Smooth muscle cell of the brain vasculature (primary cell): ENCODE measurements around the gene ZFAND2B.

Experiments used
- DNase-seq: peaks from one replicate; pipeline ENCODE4 v3.0.0-alpha.2; 2012; ENCODE audit warnings: low read depth, low spot score

ZFAND2B gene

DNA sequence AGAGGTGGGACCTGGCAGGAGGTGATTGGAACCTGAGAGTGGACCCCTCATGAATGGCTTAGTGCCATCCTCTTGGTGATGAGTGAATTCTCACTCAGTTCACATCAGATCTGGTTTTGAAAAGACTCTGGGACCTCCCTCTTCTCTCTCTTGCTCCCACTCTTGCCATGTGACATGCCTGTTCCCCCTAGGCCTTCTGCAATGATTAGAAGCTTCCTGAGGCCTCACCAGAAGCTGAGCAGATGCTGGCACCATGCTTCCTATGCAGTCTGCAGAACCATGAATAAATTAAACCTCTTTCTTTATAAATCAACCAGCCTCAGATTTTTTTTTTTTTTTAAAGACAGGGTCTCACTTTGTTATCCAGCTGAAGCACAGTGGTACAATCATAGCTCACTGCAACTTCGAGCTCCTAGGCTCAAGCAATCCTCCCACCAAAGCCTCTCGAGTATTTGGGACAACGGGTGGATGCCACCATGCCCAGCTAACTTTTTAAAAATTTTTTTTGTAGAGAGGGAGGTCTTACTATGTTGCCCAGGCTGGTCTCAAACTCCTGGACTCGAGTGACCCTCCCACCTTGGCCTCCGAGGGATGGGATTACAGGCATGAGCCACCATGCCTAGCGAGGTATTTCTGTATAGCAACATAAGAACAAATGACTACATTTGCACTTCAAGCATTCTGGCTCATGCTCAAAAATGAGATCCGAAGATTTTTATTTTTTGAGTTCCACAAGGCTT is 2.0 kb upstream of the ZFAND2B start:
- DNase-seq, result no peak

DNA sequence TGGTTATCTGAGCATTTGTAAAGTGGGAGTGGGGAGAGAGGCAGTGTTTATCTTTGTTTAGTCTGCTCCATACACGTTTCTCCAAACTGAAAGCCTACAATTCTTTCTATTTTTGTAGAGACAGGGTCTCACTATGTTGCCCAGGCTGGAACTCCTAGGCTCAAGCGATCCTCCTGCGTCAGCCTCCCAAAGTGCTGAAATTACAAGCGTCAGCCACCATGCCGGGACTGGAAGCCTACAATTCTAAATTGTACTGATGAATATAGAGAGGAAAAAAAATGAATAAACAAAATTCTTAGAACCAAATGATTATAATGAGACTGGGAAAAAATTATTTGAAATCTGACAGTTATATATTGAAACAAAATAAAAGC is 1.4 kb upstream of the ZFAND2B start:
- DNase-seq, result no peak

DNA sequence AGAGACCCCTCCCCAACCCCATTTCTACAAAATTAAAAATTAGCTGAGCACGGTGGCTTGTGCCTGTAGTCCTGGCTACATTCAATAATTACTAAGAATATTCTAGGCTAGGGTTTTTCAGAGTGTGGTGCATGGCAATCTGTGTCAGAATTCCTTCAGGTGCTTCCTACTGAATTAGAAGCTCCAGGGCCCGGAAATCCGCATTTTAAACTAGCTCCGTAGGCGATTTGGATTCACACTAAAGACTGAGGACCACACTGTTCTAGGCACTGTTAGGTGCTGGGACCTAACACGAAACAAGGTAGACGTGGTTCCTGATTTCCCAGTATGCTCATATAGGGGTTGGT is 628 bp upstream of the ZFAND2B start:
- DNase-seq, result no peak

DNA sequence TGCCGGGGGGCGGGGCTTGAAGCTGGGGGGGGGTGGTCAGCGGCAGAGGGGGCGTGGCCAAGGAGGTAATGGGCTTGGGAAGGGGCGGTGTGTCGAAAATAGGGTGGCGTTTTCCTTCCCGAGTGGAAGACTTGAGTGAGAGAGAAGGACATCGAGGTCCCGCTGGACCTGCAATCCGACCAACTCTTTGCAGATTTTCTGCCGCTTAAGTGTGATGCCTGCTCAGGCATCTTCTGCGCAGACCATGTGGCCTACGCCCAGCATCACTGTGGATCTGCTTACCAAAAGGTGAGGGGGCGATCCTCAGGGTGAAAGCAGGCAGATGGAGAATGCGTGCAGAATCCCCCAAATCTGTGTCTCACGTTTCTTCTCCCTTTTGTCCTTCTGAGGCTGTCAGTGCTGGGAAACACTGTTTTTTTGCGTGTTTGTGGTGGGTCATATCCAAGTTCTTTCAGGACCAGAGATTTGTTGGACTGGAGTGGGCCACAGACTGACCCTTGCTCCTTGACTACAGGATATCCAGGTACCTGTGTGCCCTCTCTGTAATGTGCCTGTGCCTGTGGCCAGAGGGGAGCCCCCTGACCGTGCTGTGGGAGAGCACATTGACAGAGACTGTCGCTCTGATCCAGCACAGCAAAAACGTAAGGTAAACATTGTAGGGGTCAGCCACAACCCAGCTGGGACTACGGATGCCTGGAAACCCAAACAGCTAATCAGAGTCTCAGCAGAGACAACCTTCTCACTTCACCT is 727 bp downstream of the ZFAND2B start:
- DNase-seq, result no peak

DNA sequence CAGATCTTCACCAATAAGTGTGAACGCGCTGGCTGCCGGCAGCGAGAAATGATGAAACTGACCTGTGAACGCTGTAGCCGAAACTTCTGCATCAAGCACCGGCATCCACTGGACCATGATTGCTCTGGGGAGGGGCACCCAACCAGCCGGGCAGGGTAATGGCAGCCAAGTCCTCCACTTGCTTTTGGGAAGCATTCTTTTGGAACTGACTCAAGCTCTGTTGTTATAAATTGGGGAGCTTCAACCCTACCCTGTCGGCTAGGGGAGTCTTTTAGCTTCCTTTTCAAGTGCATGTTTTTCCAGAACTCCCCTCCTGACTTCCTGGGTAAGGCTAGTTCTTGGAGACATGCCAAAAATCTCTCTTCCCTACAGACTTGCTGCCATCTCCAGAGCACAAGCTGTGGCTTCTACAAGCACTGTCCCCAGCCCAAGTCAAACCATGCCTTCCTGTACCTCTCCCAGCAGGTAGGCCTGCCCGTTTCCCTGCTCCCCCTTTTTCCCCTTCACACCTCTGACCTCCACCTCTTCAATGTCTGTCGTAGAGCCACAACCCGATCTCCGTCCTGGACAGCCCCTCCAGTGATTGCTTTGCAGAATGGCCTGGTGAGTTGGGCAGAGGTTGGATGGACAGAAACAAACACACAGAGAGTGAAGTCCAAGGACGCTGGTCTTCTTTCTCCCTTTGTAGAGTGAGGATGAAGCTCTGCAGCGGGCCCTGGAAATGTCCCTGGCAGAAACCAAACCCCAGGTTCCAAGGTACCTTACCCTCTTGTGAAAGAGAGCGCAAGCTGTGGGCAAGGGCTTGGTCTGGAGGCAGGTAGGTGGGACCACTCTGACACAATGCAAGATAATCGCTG is 1.5 kb downstream of the ZFAND2B start:
- DNase-seq, result no peak

DNA sequence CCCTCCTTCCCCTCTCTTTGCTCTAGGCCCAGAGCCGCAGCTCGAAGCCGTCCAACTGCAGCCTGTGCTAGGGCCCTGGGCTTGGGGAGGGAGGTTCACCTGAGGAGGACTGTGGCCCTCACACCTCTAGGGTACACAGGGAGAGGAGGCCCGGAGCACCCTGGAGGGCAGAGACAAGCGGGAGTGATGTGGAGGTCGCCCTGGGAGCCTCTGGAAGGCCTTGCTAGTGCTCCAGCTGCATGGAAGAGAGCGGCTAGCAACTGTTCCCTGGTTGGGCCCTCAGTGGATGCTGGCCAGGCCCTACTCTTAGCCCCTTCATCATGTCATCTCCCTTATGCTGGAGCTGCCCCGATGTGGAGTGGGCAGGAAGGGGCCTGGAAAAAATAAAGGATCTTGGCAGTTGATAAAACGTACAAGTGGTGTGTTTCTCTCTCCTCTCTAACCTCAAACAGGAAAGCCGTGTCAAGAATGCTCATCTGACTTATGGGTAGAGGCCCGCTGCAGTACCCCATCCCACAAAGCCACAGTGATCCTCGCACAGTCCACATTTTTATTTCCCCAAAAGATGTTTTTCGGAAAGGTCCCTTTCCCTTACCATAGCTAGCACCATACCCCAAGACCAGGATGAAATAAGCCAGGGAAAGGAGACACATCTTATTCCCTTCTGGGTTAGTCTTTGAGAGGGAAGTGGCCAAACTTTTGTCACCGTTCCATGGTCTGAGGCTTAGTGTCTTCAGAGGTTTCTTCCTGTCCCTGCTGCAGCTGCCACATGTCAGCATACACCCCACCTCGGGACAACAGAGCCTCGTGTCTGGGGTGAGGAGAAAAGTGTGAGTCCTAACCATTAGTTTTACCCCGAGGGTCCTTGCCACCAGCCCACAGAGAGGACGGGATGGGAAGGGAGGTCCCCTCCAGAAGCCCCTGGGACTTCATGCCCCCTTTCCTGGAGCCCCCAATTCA is 2.9 kb downstream of the ZFAND2B start:
- DNase-seq, result no peak

DNA sequence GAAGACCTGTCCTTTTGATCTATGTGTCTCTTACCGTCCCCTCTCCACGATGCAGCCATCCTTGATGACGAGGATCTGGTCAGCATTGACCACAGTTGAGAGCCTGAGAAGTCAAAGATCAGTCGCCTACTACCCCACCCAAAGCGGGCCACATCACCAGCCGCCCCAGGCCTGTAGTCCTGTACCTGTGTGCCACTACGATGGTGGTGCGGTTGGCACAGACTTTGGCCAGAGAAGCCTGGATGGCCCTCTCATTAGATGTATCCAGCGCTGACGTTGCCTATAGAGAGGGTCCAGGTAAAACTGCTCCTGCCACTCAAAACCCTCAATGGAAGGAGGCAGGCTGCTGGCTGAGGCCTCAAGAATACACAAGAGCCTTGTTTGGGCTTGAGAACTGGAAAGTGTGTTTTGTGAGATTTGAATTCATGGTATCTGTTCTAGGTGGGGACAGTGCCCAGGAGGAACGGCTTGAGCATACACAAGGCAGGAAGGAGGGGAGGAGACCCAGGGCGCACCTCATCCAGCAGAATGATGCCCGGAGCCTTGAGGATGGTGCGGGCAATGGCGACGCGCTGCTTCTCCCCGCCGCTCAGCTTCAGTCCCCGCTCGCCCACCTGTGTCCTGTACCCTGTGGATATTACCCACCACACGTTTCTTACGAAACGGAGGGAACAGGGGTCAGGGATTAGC is 3.8 kb downstream of the ZFAND2B start:
- no peak for DNase-seq

DNA sequence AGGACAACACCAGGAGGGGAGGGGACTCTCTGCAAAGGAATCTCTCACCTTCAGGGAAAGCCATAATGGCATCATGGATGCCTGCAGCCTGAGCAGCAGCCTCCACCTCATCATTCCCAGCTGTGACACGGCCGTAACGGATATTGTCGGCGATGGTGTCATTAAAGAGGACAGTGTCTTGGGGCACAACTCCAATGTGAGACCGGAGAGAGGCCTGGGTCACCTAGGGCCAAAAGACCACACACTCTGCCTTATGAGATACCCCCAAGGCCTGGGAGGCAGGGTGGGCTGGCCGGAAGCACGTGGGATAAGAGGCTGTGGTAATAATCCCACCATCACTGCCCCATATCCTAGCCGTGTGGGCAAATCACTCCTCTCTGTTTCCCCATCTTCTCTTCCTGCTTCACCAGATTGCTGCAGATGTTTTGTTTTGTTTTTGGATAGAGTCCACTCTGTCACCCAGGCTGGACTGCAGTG is 4.3 kb downstream of the ZFAND2B start:
- no peak for DNase-seq

DNA sequence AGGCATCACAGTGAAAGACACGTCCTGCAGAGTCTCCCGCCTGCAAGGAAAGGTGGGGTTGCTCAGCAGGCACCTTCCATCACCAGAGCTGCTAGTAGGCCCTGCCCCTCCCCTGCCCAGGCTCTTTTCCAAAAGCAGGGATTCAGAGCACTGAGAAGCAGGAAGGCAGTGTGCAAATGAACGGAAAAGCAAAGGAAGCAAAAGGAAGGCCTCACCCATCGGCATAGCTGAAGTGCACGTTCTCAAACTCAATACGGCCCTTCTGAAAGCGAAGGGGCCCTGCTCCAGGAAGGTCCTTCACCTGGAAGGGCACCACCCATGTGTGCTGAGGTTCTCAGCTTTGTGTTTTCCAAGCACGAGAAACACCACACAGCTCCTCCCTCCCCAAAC is 6.4 kb downstream of the ZFAND2B start:
- no peak for DNase-seq

DNA sequence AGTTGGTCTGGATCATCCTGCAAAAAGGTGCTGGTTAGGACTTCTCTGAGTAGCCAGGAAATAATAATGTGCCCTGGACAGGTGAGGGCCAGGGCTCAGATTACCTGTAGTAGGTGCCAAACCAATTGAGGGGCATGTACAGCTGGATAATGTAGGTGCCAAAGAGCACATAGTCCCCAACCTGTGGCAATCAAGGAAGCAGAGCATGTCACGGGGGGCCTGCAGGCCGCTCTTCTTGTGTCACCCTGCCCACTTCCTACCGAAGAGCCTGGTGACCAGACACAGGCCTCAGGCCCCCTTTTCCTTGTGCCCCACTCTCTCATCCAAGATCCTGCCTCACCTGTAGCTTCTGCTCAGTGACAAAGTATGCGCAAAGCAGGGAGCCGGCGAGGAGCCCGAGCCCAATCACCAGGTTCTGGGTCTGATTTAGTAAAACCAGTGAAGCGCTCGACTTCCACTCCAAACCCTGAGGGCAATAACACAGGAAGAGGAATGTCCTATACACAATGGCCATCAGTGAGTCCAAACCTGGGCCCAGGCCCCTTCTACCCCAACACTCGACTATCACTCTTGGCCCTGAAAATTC is 7.0 kb downstream of the ZFAND2B start:
- no peak for DNase-seq

DNA sequence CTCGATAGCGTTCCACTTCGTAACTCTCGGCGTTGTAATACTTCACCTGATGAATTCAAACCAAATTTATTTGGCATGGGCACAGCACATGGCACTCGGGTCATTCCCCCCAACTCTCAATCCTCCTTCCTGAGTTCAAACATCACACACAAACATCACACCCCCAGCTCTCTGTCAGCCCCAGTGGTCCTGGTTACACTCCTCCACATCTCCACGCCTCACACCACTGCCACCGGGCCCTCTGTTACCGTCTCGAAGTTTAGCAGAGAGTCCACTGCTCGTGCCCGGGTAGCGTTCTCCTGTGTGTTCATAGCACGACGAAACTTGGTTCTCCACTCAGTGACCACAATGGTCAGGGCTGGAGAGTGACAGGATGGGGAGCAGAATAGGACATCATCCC is 7.6 kb downstream of the ZFAND2B start:
- DNase-seq, result no peak

DNA sequence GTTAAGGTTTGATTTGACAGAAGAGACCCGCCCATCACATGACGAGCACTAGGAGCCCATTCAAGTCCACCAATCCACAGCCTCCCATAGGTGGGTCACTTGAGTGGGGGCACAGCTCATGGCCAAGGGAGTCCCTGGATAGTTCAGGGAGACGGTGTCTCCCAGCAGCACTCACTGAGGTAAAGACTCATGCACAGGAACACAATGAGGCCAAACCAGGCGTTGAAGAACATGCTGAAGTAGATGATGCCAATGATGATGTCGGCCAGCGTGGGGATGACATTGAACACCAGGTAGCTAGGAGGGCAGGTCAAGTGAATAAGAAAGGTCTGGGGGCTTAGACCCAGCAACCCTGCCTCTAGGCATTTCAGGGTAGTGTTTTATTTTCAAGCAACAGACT is 8.2 kb downstream of the ZFAND2B start:
- no peak for DNase-seq

DNA sequence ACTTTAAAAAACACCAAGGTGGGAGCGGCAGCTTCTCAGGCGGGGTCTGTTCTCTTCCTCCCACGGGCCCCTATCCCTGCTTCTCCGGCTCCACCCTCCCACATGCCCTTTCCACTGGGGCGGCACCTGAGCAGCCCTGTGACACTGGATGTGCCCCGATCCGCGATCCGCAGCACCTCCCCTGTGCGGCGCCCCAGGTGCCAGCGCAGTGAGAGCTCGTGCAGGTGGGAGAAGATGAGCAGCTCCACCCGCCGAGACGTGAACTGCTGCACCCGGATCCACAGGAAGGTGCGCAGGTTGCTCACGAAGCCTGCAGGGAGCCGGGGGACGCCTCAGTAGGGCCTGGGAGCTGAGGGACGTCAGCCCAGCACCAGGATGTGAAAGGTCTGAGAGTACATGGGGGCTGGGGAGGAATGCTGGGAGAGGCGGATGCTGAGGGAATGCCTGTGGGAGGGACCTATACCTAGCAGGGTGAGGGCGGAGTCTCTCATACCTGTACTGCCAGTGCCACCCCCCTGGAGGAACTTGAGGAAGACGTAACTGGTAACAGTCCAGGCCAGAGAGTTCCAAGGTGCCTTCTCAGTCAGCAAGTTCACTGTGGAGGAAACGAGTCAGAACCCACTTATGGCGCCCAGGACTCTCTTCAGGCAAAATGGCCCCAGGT is 9.4 kb downstream of the ZFAND2B start:
- DNase-seq, result no peak

DNA sequence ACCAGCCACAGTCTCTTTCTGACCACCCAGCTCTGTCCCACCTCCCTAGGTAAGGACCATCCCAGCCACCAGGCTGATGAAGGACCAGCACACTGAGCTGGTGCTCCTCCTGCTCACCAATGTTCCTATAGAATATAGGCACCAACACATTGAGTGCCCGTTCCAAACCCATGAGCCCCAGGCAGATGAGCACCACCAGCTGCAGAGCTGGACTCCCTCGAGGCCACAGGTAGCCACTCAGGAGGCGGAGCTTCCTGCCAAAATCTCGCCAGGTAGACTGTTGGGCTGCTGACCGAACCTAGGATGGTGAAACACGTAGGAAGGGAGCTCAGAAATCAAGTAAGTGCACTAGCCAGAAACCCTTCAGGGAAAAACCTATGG is 9.9 kb downstream of the ZFAND2B start:
- DNase-seq, result no peak

DNA sequence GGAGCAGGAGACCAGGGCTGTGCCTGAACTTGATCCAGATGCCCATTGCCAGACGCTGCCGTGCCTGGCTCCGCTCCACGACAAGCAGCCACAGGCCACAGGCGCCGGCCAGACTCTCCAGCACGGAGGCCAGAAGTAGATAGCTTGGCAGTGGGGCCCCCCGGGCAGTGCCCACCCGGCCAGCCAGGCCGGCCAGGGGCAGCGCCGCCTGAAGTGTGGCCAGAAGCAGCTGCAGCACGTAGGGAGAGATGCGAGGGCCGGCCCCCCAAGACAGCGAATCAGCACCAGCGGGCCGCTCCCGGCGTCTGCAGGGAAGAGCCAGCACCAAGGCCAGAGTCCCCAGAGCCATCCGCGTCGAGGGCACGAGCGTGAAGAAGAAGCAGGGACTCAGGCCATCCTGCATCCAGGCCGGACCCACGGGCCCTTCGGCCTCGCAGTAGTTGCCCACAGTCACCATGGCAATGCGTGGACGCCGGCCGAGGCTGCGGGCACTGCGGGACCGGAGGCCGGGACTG is 11.7 kb downstream of the ZFAND2B start:
- no peak for DNase-seq

DNA sequence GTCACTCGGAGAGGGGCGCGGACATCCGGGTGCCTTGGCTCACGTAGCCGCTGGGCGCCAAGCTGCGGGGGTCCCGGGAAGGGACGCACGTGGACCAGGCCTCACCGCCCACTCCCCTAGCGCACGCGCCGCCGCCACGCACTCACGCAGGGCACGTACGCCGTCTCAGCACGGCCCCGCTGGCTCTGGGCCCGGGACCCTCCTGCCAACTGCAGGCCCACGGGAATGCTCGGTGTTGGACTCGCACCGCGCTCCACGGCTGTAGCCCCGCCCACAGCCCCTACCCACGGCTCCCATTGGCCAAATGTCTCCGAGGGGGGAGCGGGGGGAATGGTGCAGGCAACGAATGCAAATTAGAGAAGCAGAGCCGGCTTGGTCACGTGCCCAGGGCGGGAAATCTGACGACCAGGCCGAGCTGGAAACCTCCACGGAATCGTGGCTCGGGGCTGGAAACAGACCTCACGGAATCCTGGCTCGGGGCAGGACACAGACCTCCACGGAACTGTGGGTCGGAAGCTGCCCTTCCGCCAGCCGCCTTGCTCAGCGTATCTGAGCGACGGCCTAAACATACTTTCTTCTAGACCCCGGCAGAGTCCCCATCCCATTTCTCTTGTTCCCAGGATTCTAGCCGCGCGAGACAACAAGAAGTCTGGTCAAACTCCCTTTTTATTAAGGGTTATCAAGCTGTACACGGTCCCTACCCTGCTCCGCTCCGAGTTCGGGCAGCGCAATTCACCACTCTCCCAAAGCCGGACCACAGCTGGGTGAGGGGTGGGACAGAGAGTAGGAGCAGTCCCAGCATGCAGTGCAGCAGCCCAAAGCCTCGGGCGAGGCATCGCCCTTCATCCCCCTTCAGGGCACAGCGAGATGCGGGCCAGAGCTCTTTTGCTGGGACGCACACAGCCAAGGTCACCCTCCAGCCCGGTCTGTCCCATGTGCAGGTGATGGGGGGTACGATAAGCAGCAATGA is 12.4 kb downstream of the ZFAND2B start, which contains the start of gene ABCB6:
Gene ABCB6 (minus strand): TSS at position 227 of the 970 bp plus-strand sequence. CDS start 285 bp downstream, outside the sequence.
- DNase-seq, result peak; percentile 83

DNA sequence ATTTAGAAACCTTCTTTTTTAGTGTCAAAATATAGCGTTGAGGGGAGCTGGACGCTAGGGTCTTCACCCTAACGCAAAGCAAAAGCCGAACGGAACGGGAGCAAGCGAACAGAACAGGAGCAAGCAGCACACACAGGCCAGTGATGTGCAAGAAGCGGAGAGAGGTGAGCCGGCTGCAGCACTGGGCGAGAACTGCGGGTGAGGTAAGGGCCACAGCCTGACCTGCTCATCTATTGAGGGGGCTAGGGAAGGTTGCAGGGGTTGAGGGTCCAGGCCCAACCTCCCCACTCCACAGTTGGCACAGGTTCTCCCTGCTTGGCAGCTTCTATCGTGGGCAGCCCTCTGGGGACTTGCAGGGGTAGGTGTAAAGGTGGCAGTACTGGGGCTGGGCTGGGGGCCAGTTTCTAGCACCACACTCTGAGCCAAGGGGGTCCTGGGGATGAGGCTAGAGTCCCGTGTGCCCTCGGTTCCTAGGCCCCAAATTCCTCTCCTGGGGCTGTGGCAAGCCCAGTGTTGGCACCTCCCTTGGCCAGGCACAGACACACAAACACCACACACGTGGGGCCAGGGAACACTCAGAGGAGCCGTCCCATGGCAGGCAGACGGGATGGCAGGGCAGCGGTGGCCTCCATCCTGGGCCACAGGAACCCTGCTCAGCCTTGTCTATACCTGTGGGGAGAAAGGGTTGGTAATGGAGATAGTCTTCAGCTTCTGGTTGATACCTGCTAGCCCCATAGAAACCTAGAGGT is 13.4 kb downstream of the ZFAND2B start:
- DNase-seq, result no peak
